Hepatocyte (in vitro differentiated cells): ENCODE results near the gene ELMO3.

ENCODE experiments used
- EZH2 ChIP-seq: fragments of 200-600 bp; sonication (generic); IDR thresholded peaks from 2 replicates; pipeline ENCODE4 v1.6.1; 2016; ENCODE audit warnings: antibody characterized with exemption, mild to moderate bottlenecking, borderline replicate concordance
- TF ChIP-seq, protein P1 (sequence below): fragments of 200-600 bp; sonication (generic); IDR thresholded peaks from 2 replicates; pipeline ENCODE4 v1.5.1; 2016; ENCODE audit warnings: antibody characterized with exemption, mild to moderate bottlenecking; ENCODE audit not compliant: poor library complexity

DNA sequence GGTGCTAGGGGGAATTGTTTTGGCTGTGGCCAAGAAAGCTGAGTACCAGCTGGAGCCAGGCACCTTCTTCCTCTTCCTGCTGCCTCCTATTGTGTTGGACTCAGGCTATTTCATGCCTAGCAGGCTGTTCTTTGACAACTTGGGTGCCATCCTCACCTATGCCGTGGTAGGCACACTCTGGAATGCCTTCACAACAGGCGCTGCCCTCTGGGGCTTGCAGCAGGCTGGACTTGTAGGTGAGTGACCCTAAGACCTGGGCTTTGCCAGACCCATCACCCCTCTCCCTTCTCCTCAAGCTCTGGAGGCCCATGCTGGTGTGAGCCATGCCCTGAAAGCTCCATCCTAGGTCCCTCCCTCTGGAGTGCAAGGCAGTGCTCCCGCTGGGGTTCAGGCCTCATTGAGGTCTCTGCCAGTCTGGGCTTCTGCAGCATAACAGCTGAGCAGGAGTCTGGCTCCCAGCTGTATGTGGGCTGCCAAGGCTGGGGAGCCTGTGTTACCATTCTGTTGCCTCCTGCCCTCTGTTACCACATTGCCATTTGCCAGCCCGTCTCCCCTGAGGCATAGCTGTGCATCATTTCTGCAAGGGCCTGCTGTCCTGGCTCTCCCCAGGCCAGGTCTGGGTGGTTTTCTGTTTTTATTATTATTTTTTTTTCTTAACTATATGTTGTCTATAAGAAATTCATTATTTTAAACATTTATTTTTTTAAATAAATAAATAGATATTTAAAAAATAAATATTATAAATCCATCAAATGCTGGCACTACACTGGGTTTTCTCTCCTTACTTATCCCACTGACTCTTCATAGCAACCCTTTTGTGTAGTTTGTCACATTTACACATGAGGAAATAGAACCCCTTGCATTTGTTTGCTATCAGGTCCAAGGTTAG, 53.9 kb downstream of the ELMO3 start:
- TF ChIP-seq, protein P1, sequence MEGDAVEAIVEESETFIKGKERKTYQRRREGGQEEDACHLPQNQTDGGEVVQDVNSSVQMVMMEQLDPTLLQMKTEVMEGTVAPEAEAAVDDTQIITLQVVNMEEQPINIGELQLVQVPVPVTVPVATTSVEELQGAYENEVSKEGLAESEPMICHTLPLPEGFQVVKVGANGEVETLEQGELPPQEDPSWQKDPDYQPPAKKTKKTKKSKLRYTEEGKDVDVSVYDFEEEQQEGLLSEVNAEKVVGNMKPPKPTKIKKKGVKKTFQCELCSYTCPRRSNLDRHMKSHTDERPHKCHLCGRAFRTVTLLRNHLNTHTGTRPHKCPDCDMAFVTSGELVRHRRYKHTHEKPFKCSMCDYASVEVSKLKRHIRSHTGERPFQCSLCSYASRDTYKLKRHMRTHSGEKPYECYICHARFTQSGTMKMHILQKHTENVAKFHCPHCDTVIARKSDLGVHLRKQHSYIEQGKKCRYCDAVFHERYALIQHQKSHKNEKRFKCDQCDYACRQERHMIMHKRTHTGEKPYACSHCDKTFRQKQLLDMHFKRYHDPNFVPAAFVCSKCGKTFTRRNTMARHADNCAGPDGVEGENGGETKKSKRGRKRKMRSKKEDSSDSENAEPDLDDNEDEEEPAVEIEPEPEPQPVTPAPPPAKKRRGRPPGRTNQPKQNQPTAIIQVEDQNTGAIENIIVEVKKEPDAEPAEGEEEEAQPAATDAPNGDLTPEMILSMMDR: no peak
- no peak for TF ChIP-seq EZH2
